ENCODE results near the gene SAG.

The SAG gene

GRCh38 chr2:233334915-233335314 is 27.3 kb downstream of the SAG start:
- peak; percentile 15 for DNase-seq

GRCh38 chr2:233336091-233336490 is 28.5 kb downstream of the SAG start:
- peak; percentile 3 for DNase-seq

GRCh38 chr2:233336541-233336940 is 28.9 kb downstream of the SAG start:
- peak; percentile 5 for DNase-seq

DNA sequence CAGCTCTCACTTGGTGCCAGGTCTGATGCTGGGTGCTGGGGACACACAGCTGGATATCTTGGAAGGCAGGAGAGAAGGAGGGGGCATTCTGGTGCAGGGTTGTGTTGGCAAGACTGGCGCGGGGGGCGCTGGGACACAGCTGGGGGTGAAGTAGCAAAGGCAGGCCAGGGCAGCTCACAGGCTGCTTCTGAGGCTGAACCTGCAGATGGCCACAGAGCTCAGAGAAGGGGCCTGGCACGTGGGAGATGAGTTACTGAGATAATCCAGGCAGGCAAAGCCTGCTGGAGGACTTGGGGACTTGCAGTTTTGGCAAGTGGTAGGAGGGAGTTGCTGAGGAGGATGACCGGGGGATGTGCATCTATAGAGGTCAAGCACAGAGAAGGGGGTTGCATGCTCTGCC is 30.4 kb downstream of the SAG start:
- peak; percentile 14 for DNase-seq

GRCh38 chr2:233338812-233339368 is 31.3 kb downstream of the SAG start:
- no peak for DNase-seq

DNA sequence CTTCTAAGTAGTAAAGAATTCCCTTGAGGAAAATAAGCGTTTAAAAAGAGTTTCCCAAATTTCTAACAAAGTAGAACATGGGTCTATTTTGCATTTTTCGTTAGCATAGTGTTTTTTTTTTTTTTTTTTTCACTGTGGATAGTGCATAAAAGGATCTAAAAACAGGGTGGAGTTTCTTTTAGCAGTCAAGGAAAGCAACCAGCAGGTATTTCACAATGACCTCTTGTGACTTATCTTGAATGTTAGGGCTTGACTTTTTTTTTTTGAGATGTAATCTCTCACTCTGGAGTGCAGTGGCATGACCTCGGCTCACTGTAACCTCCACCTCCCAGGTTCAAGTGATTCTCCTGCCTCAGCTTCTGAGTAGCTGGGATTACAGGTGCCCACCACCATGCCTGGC is 31.8 kb downstream of the SAG start:
- DNase-seq = no peak

DNA sequence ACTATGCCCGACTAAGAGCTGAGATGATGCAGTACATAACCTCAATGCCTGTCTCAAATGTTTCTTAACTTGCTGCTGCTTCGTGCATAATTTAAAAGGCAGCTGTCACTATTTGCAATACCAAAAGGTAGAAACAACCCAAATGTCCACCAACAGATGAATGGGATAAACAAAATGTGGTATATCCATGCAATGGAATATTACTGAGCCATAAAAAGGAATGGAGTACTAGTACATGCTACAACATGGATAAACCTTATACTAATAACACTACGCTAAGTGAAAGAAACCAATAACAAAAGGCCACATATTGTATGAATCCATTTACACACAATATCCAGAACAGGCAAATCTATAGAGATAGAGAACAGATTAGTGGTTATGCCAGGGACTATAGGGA is 33.7 kb downstream of the SAG start:
- DNase-seq = no peak

- no peak for DNase-seq
Observed at GRCh38 chr2:233342301-233342700, 34.7 kb downstream of the SAG start.

- DNase-seq = no peak
Observed at GRCh38 chr2:233343171-233343705, 35.6 kb downstream of the SAG start.

- no peak for DNase-seq
Observed at GRCh38 chr2:233346376-233346775, 38.8 kb downstream of the SAG start.

- DNase-seq = no peak
Observed at GRCh38 chr2:233346930-233347329, 39.3 kb downstream of the SAG start.

DNA sequence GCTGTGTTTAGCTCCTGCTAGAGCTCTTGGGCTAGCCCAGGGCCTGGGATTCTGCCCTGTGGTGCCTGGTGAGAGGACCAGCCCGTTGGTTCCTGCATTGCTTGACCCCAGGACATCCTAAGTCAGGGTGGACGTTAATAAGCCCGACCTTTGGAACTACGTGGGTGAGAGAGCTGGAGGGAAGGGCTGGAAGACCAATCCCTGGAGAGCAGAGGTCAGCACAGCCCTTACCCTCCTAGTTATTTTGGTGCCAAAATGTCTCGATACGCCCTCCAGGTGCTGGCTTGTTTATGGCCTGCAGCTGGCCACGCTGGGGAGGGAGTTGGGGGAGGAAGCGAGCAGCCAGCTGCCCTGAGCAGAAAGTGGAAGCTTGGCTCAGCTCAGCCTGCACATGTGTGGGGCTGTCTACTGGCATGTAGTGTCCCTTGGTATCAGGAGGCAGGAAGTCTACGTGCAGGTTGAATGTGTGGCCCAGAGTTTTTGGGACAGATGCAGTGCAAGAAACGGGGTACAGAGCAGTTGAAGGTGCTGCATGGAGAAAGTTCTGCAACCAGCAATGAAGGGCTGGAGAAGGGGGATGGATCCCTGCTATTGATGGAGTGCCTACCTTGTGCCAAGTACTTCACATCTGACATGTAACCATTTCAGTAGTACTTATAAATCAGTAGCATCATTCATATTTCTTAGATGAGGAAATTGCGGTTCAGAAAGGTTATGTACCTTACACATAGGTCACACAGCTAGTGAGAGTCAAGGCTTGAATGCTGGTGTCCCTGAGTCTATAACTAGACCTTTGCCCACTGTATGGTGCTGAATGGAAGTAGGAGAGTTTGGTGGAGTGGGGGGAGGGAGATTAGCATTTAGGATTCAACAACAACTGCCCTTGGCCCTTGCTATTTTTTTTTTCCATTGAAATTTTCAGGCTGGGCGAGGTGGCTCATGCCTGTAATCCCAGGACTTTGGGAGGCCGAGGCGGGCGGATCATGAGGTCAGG is 41.7 kb downstream of the SAG start:
- DNase-seq = peak; percentile 65

DNA sequence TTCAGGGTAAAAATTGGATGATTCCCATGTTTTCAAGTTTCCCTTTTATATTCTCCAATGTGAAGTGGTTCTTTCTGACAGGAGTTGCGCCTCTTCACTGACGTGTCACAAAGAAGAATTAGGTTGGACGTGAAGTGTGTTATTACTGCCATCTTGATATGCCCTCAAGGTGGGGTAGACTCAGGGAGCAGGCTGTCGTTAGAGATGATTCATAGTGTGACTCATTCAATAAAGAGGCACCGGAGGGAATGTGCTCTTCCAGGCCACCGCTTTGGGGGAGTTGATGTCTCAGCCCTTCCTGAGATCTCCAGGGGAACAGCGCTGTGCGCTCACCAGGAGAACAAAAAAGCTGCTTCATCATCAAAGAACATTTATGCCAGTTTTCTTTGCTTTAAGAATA is 43.1 kb downstream of the SAG start:
- peak; percentile 36 for DNase-seq

DNA sequence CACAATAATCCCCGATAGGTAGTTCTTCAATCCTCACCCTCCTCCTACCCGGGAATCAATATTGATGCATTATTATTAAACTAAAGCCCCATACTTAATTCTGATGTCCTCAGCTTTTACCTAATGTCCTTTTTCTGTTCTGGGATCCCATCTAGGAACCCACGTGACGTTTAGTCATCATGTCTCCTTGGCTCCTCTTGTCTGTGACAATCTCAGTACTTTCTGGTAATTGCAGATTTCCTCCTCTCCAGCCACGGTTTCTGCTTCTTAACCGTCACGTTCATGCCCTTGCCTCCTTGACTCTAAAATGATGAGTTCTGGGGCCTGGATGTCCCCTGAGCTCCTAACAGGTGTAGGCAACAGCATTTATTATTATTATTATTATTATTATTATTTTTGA is 43.8 kb downstream of the SAG start:
- DNase-seq = no peak

DNA sequence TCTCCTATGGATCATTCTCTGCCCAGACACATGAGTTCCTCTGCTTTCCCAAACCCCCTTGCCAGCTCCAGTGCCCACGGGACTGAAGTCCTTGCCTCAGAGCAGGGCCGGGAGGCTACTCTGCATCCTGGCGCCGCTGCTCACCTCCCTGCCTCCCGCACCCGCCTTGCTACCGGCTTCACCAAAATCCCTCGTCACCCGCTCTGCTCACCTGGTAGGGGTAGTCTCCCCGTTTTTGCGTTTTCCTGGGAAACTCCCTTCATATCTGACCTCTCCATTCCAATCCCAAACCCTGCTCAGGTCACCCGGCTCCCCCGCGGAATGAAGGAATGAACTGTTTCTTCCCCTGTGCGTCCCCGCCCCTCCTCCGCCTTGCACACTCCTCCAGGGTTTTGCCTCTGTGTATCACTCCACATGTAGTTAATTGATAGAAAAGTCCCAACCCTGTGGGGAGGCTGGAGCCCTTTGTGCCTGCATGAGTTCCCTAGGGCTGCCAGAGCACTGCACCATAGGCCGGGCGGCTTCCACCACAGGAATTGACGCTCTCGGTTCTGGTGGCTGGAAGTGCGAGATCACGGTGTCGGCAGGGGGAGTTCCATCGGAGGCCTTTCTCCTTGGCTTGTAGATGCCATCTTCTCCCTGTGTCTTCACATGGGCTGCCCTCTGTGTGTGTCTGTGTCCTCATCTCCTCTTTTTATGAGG is 44.7 kb downstream of the SAG start:
- no peak for DNase-seq

DNA sequence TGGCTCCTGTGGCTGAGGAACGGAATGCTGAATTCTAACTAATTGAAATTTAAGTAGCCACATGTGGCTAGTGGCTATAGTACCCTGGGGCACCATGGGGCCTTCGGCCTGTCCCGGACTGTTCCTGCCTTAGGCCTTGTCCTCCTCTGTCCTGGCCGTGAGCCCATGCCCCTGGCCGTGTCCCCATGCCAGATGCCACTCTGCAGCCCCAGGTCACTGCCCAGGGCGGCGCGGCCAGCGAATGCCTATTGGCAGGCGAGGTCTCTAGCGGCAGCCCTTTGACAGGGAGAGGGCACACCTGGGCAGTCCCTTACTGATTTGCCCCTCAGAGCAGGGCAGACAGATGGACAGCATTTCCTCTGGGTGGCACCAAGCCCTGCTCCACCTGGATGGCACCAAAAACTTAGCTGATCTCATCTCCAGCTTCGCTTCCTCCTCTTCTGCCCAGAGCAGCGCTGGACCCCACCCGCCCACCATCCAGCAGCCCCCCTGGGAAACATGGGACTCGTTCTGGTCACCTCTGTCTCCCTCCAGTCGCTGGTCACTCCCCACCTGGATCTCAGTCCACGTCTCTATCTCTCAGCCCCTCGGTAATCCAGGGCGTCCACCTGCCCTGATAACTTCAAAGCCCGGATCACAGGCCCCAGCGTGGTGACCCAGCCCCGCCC is 45.6 kb downstream of the SAG start:
- DNase-seq = no peak

DNA sequence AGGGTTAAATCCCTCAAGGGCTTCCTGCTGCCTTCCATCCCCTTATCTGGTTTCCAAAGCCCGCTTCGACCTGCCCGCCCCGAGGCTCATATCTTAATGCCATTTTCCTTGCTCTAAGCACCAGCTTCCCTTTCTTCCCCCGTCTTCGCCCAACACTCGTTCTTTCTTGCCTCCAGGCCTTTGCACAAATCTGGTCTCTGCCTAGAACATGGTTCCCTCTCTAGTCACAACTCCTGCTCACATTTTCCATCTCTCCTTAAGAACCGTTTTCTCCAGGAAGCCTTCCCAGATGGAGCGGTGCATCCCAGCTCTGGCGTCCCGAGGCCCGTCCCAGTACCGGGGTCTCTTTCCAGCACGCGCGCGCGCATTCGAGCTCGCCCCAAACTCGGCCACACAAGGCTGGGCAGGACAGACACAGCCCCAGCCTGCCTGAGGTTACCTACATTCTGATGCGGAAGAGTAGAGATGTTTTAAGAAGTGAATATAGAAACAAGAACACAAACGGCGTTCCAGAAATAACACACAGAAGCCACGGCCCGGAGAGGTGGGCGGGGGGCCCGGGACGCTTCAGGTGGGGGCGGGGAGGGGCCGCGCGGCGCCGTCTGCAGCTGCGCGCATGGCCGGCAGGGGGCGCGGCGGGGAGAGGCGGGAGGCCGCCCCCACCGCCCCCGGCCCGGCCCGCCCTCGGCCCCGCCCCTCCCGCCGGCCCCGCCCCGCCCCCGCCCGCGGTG is 46.3 kb downstream of the SAG start, which contains the start of gene DGKD:
Gene DGKD (plus strand): TSS at position 726 of the 731 bp plus-strand sequence. CDS start 25 bp downstream, outside the sequence.
- DNase-seq = peak; percentile 78

DNA sequence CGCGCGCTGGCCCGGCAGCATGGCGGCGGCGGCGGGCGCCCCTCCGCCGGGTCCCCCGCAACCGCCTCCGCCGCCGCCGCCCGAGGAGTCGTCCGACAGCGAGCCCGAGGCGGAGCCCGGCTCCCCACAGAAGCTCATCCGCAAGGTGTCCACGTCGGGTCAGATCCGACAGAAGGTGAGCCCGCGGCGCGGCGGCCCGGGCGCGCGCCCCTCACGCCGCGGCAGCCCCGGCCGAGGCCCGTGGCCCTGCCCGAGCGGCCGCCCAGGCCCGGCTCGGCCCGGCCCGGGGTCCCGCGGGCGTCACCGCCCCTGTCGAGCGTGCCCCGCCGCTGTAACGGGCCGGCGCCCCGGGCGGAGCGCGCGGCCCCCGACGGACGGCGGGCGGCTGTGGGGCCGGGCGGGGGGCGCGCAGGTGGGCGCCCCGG is 46.9 kb downstream of the SAG start:
- no peak for DNase-seq

- DNase-seq = no peak
Observed at GRCh38 chr2:233354971-233355574, 47.5 kb downstream of the SAG start.

- DNase-seq = no peak
Observed at GRCh38 chr2:233355916-233356315, 48.3 kb downstream of the SAG start.

GRCh38 chr2:233356546-233357308 is 49.1 kb downstream of the SAG start:
- no peak for DNase-seq
